Sigmoid colon (tissue), 7 donors: Measurements from ENCODE around the gene MAPK12. TPM values are rescaled to one million over a fixed set of nuclear protein-coding genes. Genes with fewer than 3 reads are reported as not detected.
A peak's percentile ranks its signal among the peaks of the same experiment; 100 is the strongest.

Experiments
- DNase-seq: peaks from one replicate; pipeline ENCODE4 v3.0.0-alpha.2; 2019
- H3K27ac ChIP-seq, 4 donors: fragments of 200-600 bp; sonication (generic); one replicate each; pipeline ENCODE4 v1.5.1; 2016 to 2019; ENCODE audit warnings: mild to moderate bottlenecking in 1 of 4
- H3K27me3 ChIP-seq, 3 donors: fragments of 200-600 bp; sonication (generic); one replicate each; pipeline ENCODE4 v1.5.1; 2019; ENCODE audit warnings: mild to moderate bottlenecking in 1 of 3
- H3K36me3 ChIP-seq, 4 donors: fragments of 200-600 bp; sonication (generic); one replicate each; pipeline ENCODE4 v1.5.1; 2016 to 2019
- H3K4me1 ChIP-seq, 4 donors: fragments of 200-600 bp; sonication (generic); one replicate each; pipeline ENCODE4 v1.5.1; 2017 to 2019
- H3K4me3 ChIP-seq, 4 donors: fragments of 200-600 bp; sonication (generic); one replicate each; pipeline ENCODE4 v1.5.1; 2017 to 2019; ENCODE audit warnings: mild to moderate bottlenecking in 2 of 4, moderate library complexity in 1 of 4
- H3K9me3 ChIP-seq, 4 donors: fragments of 200-600 bp in 3 of 4; sonication (generic) in 3 of 4; one replicate each; pipeline versions ENCODE4 v1.5.1 to v1.6.1; 2013 to 2019
- CTCF ChIP-seq, 4 experiments: fragments of 450-650 bp in 3 of 4; fragments of 200-600 bp in 1 of 4; IDR thresholded peaks; one replicate each; pipeline ENCODE4 v1.5.1; 2016 to 2019; ENCODE audit warnings: antibody characterized with exemption in 4 of 4, mild to moderate bottlenecking in 3 of 4, moderate library complexity in 2 of 4
- EP300 ChIP-seq, 4 donors: sonication (generic); formaldehyde crosslinking; IDR thresholded peaks; one replicate each; pipeline ENCODE4 v1.6.1; 2017; ENCODE audit warnings: antibody characterized with exemption in 4 of 4
- POLR2A ChIP-seq, 2 donors: fragments of 450-650 bp; IDR thresholded peaks; one replicate each; pipeline ENCODE4 v1.6.1; 2016; ENCODE audit warnings: antibody characterized with exemption in 2 of 2, mild to moderate bottlenecking in 2 of 2, moderate library complexity in 2 of 2
- POLR2AphosphoS5 ChIP-seq, 4 donors: sonication (generic); formaldehyde crosslinking; IDR thresholded peaks; one replicate each; pipeline ENCODE4 v1.6.1; 2017; ENCODE audit warnings: antibody characterized with exemption in 4 of 4
- WGBS, 2 donors: extraction: QIAGEN DNeasy Blood & Tissue Kit; methylation state at CpG; one replicate each; pipeline ENCODE4 v1.1.7; 2013; 5-methylcytosine and 5-hydroxymethylcytosine counted together
- intact Hi-C: fragments of 100-400 bp; cut with DNase I; formaldehyde crosslinking; loops from one replicate; pipeline ENCODE4 v1.15.1; 2023
- polyA plus RNA-seq, 3 donors: library from polyadenylated mRNA; stranded (reverse); fragments of 200-250 nt; gene quantifications; one replicate each; pipeline ENCODE4 v1.2.3, GENCODE V29; 2013
- total RNA-seq, 4 donors: library from RNA; depleted of rRNA; stranded (reverse); fragments of >200 nt; gene quantifications; one replicate each; pipeline ENCODE4 v1.1.0, GENCODE V29; 2016
- donor health status: healthy with polysubstance abuse.
- donor health status: Bipolar disorder and iron deficiency.
- donor health status: healthy.

Gene MAPK12
- total and polyA plus RNA-seq, 7 donors, result 0.60 to 10.0 (median 3.9) TPM

- H3K27me3 ChIP-seq, result no peaks in the 10 kb centered on the region
- TF ChIP-seq POLR2A (IDR thresholded peaks at IDR 0.05), result no peak
- WGBS, 2 donors, result 22 to 37% methylated on average over 5 of the region's 5 CpGs
- peaks cover 4 to 18% (median 13%) of the 10 kb centered on the region in 4 donors for H3K36me3 ChIP-seq
- no peak overlapping the region for H3K4me3 ChIP-seq
- intact Hi-C loops, result loop anchor here (5.0 kb wide), 1 partner anchor 33 kb away; the partner anchor contains the start of gene DENND6B
- no peaks in the 10 kb centered on the region for H3K9me3 ChIP-seq
- peaks cover 0 to 71% (median 60%) of the 10 kb centered on the region in 4 donors for H3K4me1 ChIP-seq
- no peak for DNase-seq
- peak overlapping the region; percentile 80 to 86 (median 84) for H3K27ac ChIP-seq
Measured at GRCh38 chr22:50294319-50294656, 32.8 kb upstream of the MAPK12 start.

DNA sequence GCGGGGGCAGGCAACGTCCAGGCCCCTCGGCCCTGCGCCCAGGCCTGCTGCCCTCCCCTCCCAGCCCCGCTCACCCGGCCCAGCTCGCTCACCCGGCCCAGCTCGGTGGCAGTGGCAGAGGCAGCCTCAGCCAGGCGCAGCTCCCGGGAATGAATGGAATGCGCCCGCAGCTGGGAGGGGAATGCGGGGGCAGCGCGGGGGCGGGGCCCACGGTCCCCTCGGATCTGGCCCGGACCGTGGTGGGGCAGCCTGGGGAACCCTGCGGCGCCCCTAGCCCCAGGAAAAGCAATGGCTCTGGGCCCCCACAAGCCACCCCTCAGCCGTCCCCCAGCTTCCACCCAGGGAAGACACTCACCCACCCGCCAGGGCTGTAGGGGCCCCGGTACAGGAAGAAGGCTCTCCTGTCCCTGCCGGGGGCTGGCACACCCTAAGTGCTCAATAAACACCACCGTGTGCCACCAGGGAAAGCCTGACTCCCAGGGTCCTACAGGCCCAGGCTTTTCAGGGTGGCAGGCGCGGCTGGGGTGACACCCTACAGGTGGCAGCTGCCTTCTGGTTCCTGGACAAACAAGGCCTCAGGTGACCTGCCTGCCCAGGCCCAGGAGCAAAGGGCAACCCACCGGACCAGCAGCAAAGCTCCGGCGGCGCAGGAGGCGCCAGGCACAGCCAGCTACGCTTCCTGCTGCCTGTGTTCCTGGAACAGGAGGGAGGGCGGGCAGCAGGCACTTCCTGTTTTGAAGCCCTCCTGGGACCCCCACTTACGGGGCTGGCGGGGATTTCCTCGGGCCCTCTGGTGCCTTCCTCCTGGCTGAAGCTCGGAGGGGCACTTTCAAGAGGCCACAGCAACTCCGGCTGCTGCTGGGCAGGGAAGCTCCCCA is 32.2 kb upstream of the MAPK12 start:
- no peaks in the 10 kb centered on the region for H3K9me3 ChIP-seq
- WGBS, 2 donors, result 4 to 13% methylated on average over 42 of the region's 42 CpGs
- H3K4me1 ChIP-seq, result peaks cover 0 to 65% (median 54%) of the 10 kb centered on the region in 4 donors
- H3K27ac ChIP-seq, result peak overlapping the region; percentile 80 to 86 (median 84)
- intact Hi-C loops, result loop anchor here (5.0 kb wide), 1 partner anchor 34 kb away; the partner anchor contains the start of gene DENND6B
- no peak for DNase-seq
- TF ChIP-seq POLR2A (IDR thresholded peaks at IDR 0.05) (no peak), EP300 (IDR thresholded peaks at IDR 0.05) (no peak), CTCF (IDR thresholded peaks at IDR 0.05) (no peak), POLR2AphosphoS5 (IDR thresholded peaks at IDR 0.05) (peak in 2 of 4 donors; percentile 6 to 32)
- H3K4me3 ChIP-seq, result peak overlapping the region in 3 of 4 donors; percentile 25 to 38 (median 26)
- H3K27me3 ChIP-seq, result no peaks in the 10 kb centered on the region
- peaks cover 10 to 24% (median 19%) of the 10 kb centered on the region in 4 donors for H3K36me3 ChIP-seq

DNA sequence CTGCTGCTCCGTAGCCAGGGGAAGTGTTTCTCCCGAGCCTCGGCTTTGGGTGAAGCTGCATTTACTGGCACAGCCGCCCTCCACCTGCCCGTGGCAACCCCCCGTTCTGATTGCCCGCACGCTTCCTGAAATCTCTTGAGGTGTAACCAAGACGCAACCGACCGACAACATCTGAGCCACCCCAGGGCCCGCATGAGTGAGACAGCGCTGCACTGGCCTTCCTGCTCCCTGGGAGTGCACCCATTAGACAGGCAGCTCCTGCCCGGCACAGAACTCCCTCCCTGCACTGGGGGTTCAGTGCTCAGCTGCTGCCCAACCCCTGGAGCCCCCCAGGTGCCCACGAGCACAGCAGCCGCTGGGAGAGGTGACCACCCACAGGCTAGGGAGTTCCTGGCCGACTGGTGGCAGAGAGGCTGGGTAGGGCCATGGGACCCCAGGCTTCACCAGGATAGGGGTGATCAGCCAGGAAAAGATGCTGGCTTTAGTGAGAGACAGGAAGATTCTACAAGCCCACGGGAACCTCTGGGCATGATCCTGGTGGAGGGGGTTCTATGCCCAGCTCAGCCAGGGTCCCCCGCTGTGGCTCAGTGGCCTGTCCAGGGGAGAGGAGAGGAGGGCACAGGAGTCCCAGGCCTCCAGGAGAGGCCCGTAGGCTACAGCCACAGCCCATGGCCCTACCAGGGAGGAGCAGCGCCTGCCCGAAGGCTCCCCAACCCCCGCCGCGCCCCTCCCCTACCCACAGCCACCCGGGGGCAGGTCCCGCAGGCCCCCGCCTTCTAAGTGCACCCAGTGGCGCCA is 31.4 kb upstream of the MAPK12 start:
- DNase-seq, result no peak
- H3K36me3 ChIP-seq, result peaks cover 18 to 32% (median 26%) of the 10 kb centered on the region in 4 donors
- H3K27me3 ChIP-seq, result no peaks in the 10 kb centered on the region
- WGBS, 2 donors, result 37 to 56% methylated on average over 29 of the region's 29 CpGs
- peak overlapping the region; percentile 80 to 86 (median 84) for H3K27ac ChIP-seq
- no peak for TF ChIP-seq POLR2AphosphoS5 (IDR thresholded peaks at IDR 0.05)
- no peak for TF ChIP-seq POLR2A (IDR thresholded peaks at IDR 0.05)
- TF ChIP-seq CTCF (IDR thresholded peaks at IDR 0.05), result no peak
- no peak for TF ChIP-seq EP300 (IDR thresholded peaks at IDR 0.05)
- H3K4me1 ChIP-seq, result peaks cover 0 to 56% (median 46%) of the 10 kb centered on the region in 4 donors
- H3K4me3 ChIP-seq, result peak overlapping the region in 3 of 4 donors; percentile 25 to 38 (median 26)
- intact Hi-C loops, result loop anchor here (5.0 kb wide), 1 partner anchor 34 kb away; the partner anchor contains the start of gene DENND6B
- no peaks in the 10 kb centered on the region for H3K9me3 ChIP-seq

DNA sequence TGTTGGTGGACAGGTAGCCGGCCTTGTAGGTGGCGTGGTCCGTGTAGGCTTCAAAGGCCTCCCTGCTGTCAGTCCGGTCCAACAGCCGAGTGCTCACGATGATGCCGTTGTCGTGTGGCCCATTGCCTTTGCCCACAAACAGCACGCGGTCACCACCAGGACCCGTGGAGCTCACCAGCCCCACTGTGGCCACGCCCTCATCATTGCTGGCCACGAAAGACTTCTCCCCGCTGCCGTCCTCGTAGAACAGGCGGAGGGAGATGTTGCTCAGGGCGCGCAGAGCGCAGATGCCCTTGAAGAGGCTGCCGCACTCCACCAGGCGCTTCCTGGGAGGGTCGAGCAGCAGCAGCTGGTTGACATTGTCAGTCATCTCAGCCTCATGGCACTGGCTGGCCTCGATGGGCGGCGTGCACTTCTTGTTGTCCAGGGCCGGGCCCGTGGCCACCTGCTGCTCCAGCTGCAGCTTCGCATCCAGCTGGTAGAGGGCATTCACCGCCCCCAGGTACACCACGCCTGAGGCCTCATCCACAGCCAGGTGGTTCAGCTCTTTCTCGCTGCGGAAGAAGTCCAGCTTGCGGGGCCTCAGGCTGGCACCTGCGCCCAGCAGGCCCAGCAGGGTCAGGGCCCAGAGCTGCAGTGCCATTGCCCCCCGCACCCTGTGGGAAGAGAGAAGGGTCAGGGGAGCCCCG is 28.6 kb upstream of the MAPK12 start:
- Histone ChIP-seq H3K27me3 (no peaks in the 10 kb centered on the region), H3K36me3 (peaks cover 42 to 56% (median 48%) of the 10 kb centered on the region in 4 donors), H3K4me1 (peaks cover 0 to 34% (median 31%) of the 10 kb centered on the region in 4 donors), H3K27ac (no peak overlapping the region), H3K4me3 (no peak overlapping the region), H3K9me3 (no peaks in the 10 kb centered on the region)
- intact Hi-C loops, result loop anchor here (5.0 kb wide), 1 partner anchor 37 kb away; the partner anchor contains the start of gene DENND6B
- DNase-seq, result no peak
- TF ChIP-seq POLR2AphosphoS5 (IDR thresholded peaks at IDR 0.05), result no peak
- no peak for TF ChIP-seq EP300 (IDR thresholded peaks at IDR 0.05)
- TF ChIP-seq POLR2A (IDR thresholded peaks at IDR 0.05), result no peak
- TF ChIP-seq CTCF (IDR thresholded peaks at IDR 0.05), result no peak
- 91 to 93% methylated on average over 37 of the region's 37 CpGs for WGBS, 2 donors
